Central memory CD8-positive, alpha-beta T cell (primary cell): ENCODE measurements around the gene VWC2.

ENCODE experiments used
- ATAC-seq: fragments of 150-1000 bp; cut with Tn5 transposase; replicated peaks from 2 replicates; pipeline ENCODE4 v1.10.0; 2022; ENCODE audit warnings: mild to moderate bottlenecking, moderate FRiP score, moderate number of reproducible peaks; ENCODE audit not compliant: poor library complexity, severe bottlenecking; ENCODE audit errors: extremely low read depth
- DNase-seq, 2 donors: peaks; one replicate each; pipeline ENCODE4 v3.0.0; 2021; ENCODE audit warnings: low spot score in 2 of 2
- H3K27ac Mint-ChIP-seq: one replicate; pipeline ENCODE4 v1.8.0; 2022; ENCODE audit warnings: low read depth, mild to moderate bottlenecking, moderate library complexity, mixed read lengths
- H3K27me3 Mint-ChIP-seq: one replicate; pipeline ENCODE4 v1.8.0; 2022; ENCODE audit warnings: mixed read lengths
- H3K36me3 Mint-ChIP-seq: one replicate; pipeline ENCODE4 v1.8.0; 2022; ENCODE audit warnings: mild to moderate bottlenecking, moderate library complexity, mixed read lengths; ENCODE audit not compliant: insufficient read depth
- H3K4me1 Mint-ChIP-seq: one replicate; pipeline ENCODE4 v1.8.0; 2022; ENCODE audit warnings: mixed read lengths
- H3K4me3 Mint-ChIP-seq: one replicate; pipeline ENCODE4 v1.8.0; 2022; ENCODE audit warnings: mild to moderate bottlenecking, moderate library complexity, mixed read lengths
- H3K9me3 Mint-ChIP-seq: one replicate; pipeline ENCODE4 v1.8.0; 2022; ENCODE audit warnings: mixed read lengths

The VWC2 gene

GRCh38 chr7:49790209-49790608, 16.8 kb downstream of the VWC2 start:
- H3K27me3 Mint-ChIP-seq, result no peaks in the 10 kb centered on the region
- H3K27ac Mint-ChIP-seq, result no peak overlapping the region
- H3K4me3 Mint-ChIP-seq, result no peak overlapping the region
- ATAC-seq (no peak), DNase-seq (no peak)
- H3K9me3 Mint-ChIP-seq, result peaks cover 15% of the 10 kb centered on the region
- H3K36me3 Mint-ChIP-seq, result no peaks in the 10 kb centered on the region
- no peaks in the 10 kb centered on the region for H3K4me1 Mint-ChIP-seq

- Mint-ChIP-seq H3K4me1 (no peaks in the 10 kb centered on the region), H3K36me3 (no peaks in the 10 kb centered on the region), H3K4me3 (no peak overlapping the region), H3K9me3 (peaks cover 12% of the 10 kb centered on the region), H3K27me3 (no peaks in the 10 kb centered on the region), H3K27ac (no peak overlapping the region)
- ATAC-seq (no peak), DNase-seq (no peak)
Measured at GRCh38 chr7:49791088-49791741, 17.8 kb downstream of the VWC2 start.

- DNase-seq (no peak), ATAC-seq (no peak)
- peaks cover 5% of the 10 kb centered on the region for H3K9me3 Mint-ChIP-seq
Measured at GRCh38 chr7:49797987-49798660, 24.7 kb downstream of the VWC2 start.

GRCh38 chr7:49800031-49800430, 26.6 kb downstream of the VWC2 start:
- Mint-ChIP-seq H3K9me3 (peaks cover 5% of the 10 kb centered on the region), H3K36me3 (no peaks in the 10 kb centered on the region), H3K27ac (no peak overlapping the region), H3K4me3 (no peak overlapping the region), H3K27me3 (no peaks in the 10 kb centered on the region), H3K4me1 (no peaks in the 10 kb centered on the region)
- ATAC-seq, result no peak
- DNase-seq, result no peak

More at GRCh38 chr7:49797987-49798660, 24.7 kb downstream of the VWC2 start:
- no peak overlapping the region for H3K27ac Mint-ChIP-seq
- H3K4me3 Mint-ChIP-seq, result no peak overlapping the region
- no peaks in the 10 kb centered on the region for H3K4me1 Mint-ChIP-seq
- H3K36me3 Mint-ChIP-seq, result no peaks in the 10 kb centered on the region
- no peaks in the 10 kb centered on the region for H3K27me3 Mint-ChIP-seq

- H3K4me1 Mint-ChIP-seq, result no peaks in the 10 kb centered on the region
- no peaks in the 10 kb centered on the region for H3K36me3 Mint-ChIP-seq
- peaks cover 5% of the 10 kb centered on the region for H3K9me3 Mint-ChIP-seq
- H3K27me3 Mint-ChIP-seq, result no peaks in the 10 kb centered on the region
- no peak overlapping the region for H3K27ac Mint-ChIP-seq
- ATAC-seq, result no peak
- DNase-seq, result no peak
- no peak overlapping the region for H3K4me3 Mint-ChIP-seq
Measured at GRCh38 chr7:49802600-49802999, 29.2 kb downstream of the VWC2 start.

- no peak overlapping the region for H3K4me3 Mint-ChIP-seq
Measured at GRCh38 chr7:49803812-49804211, 30.4 kb downstream of the VWC2 start.

GRCh38 chr7:49805371-49806007, 32.1 kb downstream of the VWC2 start:
- Mint-ChIP-seq H3K4me1 (no peaks in the 10 kb centered on the region), H3K27me3 (no peaks in the 10 kb centered on the region), H3K27ac (no peak overlapping the region), H3K4me3 (no peak overlapping the region), H3K9me3 (peaks cover 2% of the 10 kb centered on the region), H3K36me3 (no peaks in the 10 kb centered on the region)
- ATAC-seq, result no peak
- no peak for DNase-seq

More at GRCh38 chr7:49803812-49804211, 30.4 kb downstream of the VWC2 start:
- H3K9me3 Mint-ChIP-seq, result peaks cover 5% of the 10 kb centered on the region
- DNase-seq (no peak), ATAC-seq (no peak)
- no peaks in the 10 kb centered on the region for H3K4me1 Mint-ChIP-seq
- no peaks in the 10 kb centered on the region for H3K27me3 Mint-ChIP-seq
- H3K27ac Mint-ChIP-seq, result no peak overlapping the region
- H3K36me3 Mint-ChIP-seq, result no peaks in the 10 kb centered on the region

GRCh38 chr7:49812534-49812933, 39.1 kb downstream of the VWC2 start:
- no peak overlapping the region for H3K27ac Mint-ChIP-seq
- H3K4me1 Mint-ChIP-seq, result no peaks in the 10 kb centered on the region
- H3K27me3 Mint-ChIP-seq, result no peaks in the 10 kb centered on the region

GRCh38 chr7:49817279-49817678, 43.8 kb downstream of the VWC2 start:
- H3K4me3 Mint-ChIP-seq, result no peak overlapping the region
- H3K27ac Mint-ChIP-seq, result no peak overlapping the region
- H3K9me3 Mint-ChIP-seq, result peaks cover 6% of the 10 kb centered on the region
- ATAC-seq (no peak), DNase-seq (no peak)
- H3K4me1 Mint-ChIP-seq, result no peaks in the 10 kb centered on the region
- no peaks in the 10 kb centered on the region for H3K27me3 Mint-ChIP-seq
- no peaks in the 10 kb centered on the region for H3K36me3 Mint-ChIP-seq

More at GRCh38 chr7:49812534-49812933, 39.1 kb downstream of the VWC2 start:
- DNase-seq (no peak), ATAC-seq (no peak)
- Mint-ChIP-seq H3K4me3 (no peak overlapping the region), H3K36me3 (no peaks in the 10 kb centered on the region), H3K9me3 (peaks cover 6% of the 10 kb centered on the region)

- H3K4me3 Mint-ChIP-seq, result no peak overlapping the region
- H3K27ac Mint-ChIP-seq, result no peak overlapping the region
- DNase-seq (no peak), ATAC-seq (no peak)
- H3K4me1 Mint-ChIP-seq, result no peaks in the 10 kb centered on the region
- H3K36me3 Mint-ChIP-seq, result no peaks in the 10 kb centered on the region
- H3K27me3 Mint-ChIP-seq, result no peaks in the 10 kb centered on the region
- H3K9me3 Mint-ChIP-seq, result peaks cover 5% of the 10 kb centered on the region
Measured at GRCh38 chr7:49821181-49821580, 47.7 kb downstream of the VWC2 start.

GRCh38 chr7:49822856-49823255, 49.4 kb downstream of the VWC2 start:
- Mint-ChIP-seq H3K4me1 (no peaks in the 10 kb centered on the region), H3K4me3 (no peak overlapping the region), H3K27ac (no peak overlapping the region), H3K36me3 (no peaks in the 10 kb centered on the region), H3K27me3 (no peaks in the 10 kb centered on the region), H3K9me3 (peaks cover 5% of the 10 kb centered on the region)
- ATAC-seq (no peak), DNase-seq (no peak)

GRCh38 chr7:49823566-49823965, 50.1 kb downstream of the VWC2 start:
- H3K27ac Mint-ChIP-seq, result no peak overlapping the region
- H3K4me3 Mint-ChIP-seq, result no peak overlapping the region

More at GRCh38 chr7:49823566-49823965, 50.1 kb downstream of the VWC2 start:
- ATAC-seq (no peak), DNase-seq (no peak)
- Mint-ChIP-seq H3K4me1 (no peaks in the 10 kb centered on the region), H3K9me3 (peaks cover 5% of the 10 kb centered on the region), H3K36me3 (no peaks in the 10 kb centered on the region), H3K27me3 (no peaks in the 10 kb centered on the region)
